Brain microvascular endothelial cell (primary cell): ENCODE measurements around the gene FRYL.

Source experiments
- DNase-seq: peaks from one replicate; pipeline ENCODE4 v3.0.0-alpha.2; 2020
- H3K27ac ChIP-seq: fragments of 250-450 bp; sonication (Bioruptor Pico); 2 replicates; pipeline ENCODE4 v1.5.1; 2020; ENCODE audit warnings: mild to moderate bottlenecking, moderate library complexity
- H3K27me3 ChIP-seq: fragments of 250-450 bp; sonication (Bioruptor Pico); replicated peaks from 2 replicates; pipeline ENCODE4 v1.5.1; 2020; ENCODE audit warnings: mild to moderate bottlenecking
- H3K36me3 ChIP-seq: fragments of 250-450 bp; sonication (Bioruptor Pico); replicated peaks from 2 replicates; pipeline ENCODE4 v1.5.1; 2020; ENCODE audit warnings: mild to moderate bottlenecking
- H3K4me3 ChIP-seq: 2 replicates; pipeline ENCODE4 v1.5.1; 2011; ENCODE audit warnings: low read depth, mild to moderate bottlenecking, control low read depth, low read length, moderate library complexity
- CTCF ChIP-seq: IDR thresholded peaks from 2 replicates; pipeline ENCODE4 v1.5.1; 2011; ENCODE audit warnings: low read depth, mild to moderate bottlenecking, moderate library complexity, low read length, control low read depth, inconsistent platforms; ENCODE audit errors: missing control alignments
- in situ Hi-C: cut with HindIII; loops from 2 replicates; pipeline ENCODE4 v1.10.0; 2017; ENCODE audit warnings: low sequenced_read_pairs, low pct_ligation_motif_present

Gene FRYL

GRCh38 chr4:48594180-48594579, 185.9 kb downstream of the FRYL start:
- H3K36me3 ChIP-seq, result peaks cover 5% of the 10 kb centered on the region
- H3K27me3 ChIP-seq, result no peaks in the 10 kb centered on the region
- H3K27ac ChIP-seq, result no peak overlapping the region
- no peak for DNase-seq
- H3K4me3 ChIP-seq, result no peak overlapping the region
- no peak for TF ChIP-seq CTCF
- in situ Hi-C loops, result no loop called here

- TF ChIP-seq CTCF, result no peak
- Histone ChIP-seq H3K36me3 (peaks cover 8% of the 10 kb centered on the region), H3K27ac (no peak overlapping the region), H3K4me3 (no peak overlapping the region), H3K27me3 (no peaks in the 10 kb centered on the region)
- no peak for DNase-seq
- in situ Hi-C loops, result no loop called here
Measured at GRCh38 chr4:48591372-48591771, 188.7 kb downstream of the FRYL start.

GRCh38 chr4:48590884-48591283, 189.2 kb downstream of the FRYL start:
- no peak for TF ChIP-seq CTCF
- Histone ChIP-seq H3K27ac (no peak overlapping the region), H3K4me3 (no peak overlapping the region), H3K36me3 (peaks cover 8% of the 10 kb centered on the region), H3K27me3 (no peaks in the 10 kb centered on the region)
- in situ Hi-C loops, result no loop called here
- no peak for DNase-seq

- DNase-seq, result no peak
- no peak for TF ChIP-seq CTCF
- Histone ChIP-seq H3K27me3 (no peaks in the 10 kb centered on the region), H3K27ac (no peak overlapping the region), H3K36me3 (peaks cover 12% of the 10 kb centered on the region), H3K4me3 (no peak overlapping the region)
- in situ Hi-C loops, result no loop called here
Measured at GRCh38 chr4:48589098-48589445, 191.0 kb downstream of the FRYL start.

- Histone ChIP-seq H3K4me3 (no peak overlapping the region), H3K27ac (no peak overlapping the region), H3K27me3 (no peaks in the 10 kb centered on the region), H3K36me3 (peaks cover 12% of the 10 kb centered on the region)
- in situ Hi-C loops, result no loop called here
- DNase-seq, result no peak
- TF ChIP-seq CTCF, result no peak
Measured at GRCh38 chr4:48588230-48589097, 191.6 kb downstream of the FRYL start.

GRCh38 chr4:48585401-48585800, 194.7 kb downstream of the FRYL start:
- H3K27ac ChIP-seq, result no peak overlapping the region
- TF ChIP-seq CTCF, result no peak
- no peak for DNase-seq
- in situ Hi-C loops, result no loop called here
- H3K27me3 ChIP-seq, result no peaks in the 10 kb centered on the region
- H3K4me3 ChIP-seq, result no peak overlapping the region
- peaks cover 10% of the 10 kb centered on the region for H3K36me3 ChIP-seq
